GM12892 (cell line): ENCODE measurements around the gene JHY. TPM values are rescaled to one million over a fixed set of nuclear protein-coding genes. Genes with fewer than 3 reads are reported as not detected.
A peak's percentile ranks its signal among the peaks of the same experiment; 100 is the strongest.

ENCODE experiments used
- DNase-seq: peaks from one replicate; pipeline ENCODE4 v3.0.0; 2011; ENCODE audit not compliant: insufficient read length
- FAIRE-seq: peaks from 2 replicates; lab custom pipeline; 2011; peaks lifted over from hg19 to GRCh38; lab: Jason Lieb, UNC
- POLR2A ChIP-seq: IDR thresholded peaks from 2 replicates; pipeline ENCODE4 v1.6.1; 2011; ENCODE audit warnings: low read depth, low read length, control low read depth
- POLR2AphosphoS5 ChIP-seq: IDR thresholded peaks from 2 replicates; pipeline ENCODE4 v1.6.1; 2011; ENCODE audit warnings: low read depth, low read length, control low read depth
- TAF1 ChIP-seq: IDR thresholded peaks from 2 replicates; pipeline ENCODE4 v1.6.1; 2011; ENCODE audit warnings: low read depth, mild to moderate bottlenecking, control low read depth, low read length, borderline replicate concordance
- polyA plus RNA-seq: library from polyadenylated mRNA; unstranded; fragments of >200 nt; gene quantifications from one replicate; pipeline ENCODE4 v1.2.1, GENCODE V29; 2012; ENCODE audit warnings: missing spikeins, inconsistent platforms; ENCODE audit not compliant: missing spikeins

Gene JHY
- polyA plus RNA-seq, result 2.0 TPM

DNA sequence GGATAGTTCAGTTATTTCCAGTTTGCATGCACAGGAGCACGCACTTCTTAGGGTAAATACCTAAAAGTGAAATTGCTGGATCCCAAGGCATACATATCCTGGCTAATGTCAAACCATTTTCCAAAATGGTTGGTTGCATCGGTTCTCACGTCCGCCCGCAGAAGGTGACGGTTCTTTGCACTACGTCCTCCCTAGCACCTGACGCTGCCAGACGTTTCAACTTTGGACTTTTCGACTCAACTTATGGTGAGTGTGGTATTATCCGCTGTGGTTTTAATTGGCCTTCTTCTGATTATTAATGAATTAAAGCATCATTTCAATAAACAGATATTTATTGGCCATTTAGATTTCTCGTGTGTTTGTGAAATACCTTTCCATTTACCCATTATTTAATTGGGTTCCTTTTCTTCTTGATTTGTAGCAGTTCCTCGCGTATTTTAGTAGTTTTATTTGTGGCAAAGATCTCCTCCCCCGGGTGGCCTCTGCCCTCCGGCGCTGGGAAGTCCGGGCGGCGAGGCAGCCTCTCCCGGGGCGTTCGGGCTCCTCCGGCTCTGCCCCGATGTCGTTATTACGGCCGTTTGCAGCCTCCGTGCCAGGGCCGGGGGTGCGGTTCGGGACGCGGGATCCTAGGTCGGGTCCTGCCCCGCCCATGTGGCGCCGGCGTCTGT is at the start of gene JHY:
Gene JHY, plus strand, starts transcription at position 571 of the 668 bp plus-strand sequence. CDS start 3,091 bp downstream, outside the sequence.
- DNase-seq, result no peak
- FAIRE-seq, result peak; percentile 67
- TF ChIP-seq POLR2A, result no peak
- no peak for TF ChIP-seq POLR2AphosphoS5
- no peak for TF ChIP-seq TAF1

DNA sequence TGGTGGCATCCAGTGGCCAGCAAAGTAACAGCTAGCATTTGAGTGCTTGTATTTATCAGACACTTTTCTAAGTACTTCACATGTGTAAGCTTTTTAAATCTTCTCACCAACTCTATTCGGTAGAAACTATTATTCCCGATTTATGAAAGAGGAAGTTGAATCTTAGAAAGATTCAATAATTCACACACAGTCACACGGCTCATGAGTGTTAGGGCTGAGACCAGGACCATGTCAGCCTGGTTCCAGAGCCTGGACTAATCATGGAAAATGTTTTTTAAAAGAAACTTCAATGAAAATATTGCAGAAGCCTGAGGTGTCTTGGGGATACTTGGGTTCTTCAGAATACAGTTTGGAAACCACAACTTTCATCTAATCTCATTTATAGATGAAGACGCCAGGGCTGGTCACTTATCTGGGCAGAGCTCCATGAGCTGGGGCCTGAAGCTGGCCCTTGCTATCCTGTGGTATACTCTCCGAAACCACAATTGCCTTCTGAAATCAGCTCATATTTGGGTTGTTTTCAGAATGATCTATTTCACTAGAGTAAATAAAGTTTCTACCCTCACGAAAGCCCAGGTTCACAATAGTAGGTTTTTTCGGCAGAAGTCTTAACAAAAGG is 48.6 kb upstream of the JHY start:
- TF ChIP-seq POLR2AphosphoS5, result no peak
- no peak for TF ChIP-seq TAF1
- no peak for TF ChIP-seq POLR2A
- DNase-seq (no peak), FAIRE-seq (no peak)

DNA sequence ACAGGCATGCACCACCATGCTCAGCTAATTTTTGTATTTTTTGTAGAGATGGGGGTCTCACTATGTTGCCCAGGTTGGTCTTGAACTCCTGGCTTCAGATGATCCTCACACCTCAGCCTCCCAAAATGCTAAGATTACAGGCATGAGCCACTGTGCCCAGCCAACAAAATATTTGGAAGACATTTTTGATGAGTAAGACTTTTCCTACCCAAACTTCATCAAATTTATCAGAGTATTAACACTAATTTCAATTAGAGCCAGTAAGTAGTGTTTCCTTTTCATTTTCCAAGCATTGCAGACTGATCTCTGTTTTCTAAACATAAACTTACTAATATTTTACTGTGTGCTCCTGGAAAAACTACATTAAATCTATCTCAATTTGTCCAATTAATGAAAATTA is 45.6 kb upstream of the JHY start:
- TF ChIP-seq POLR2A (no peak), POLR2AphosphoS5 (no peak), TAF1 (no peak)
- no peak for FAIRE-seq
- DNase-seq, result no peak

- FAIRE-seq, result no peak
- no peak for DNase-seq
- no peak for TF ChIP-seq POLR2A
- no peak for TF ChIP-seq TAF1
- no peak for TF ChIP-seq POLR2AphosphoS5
Observed at GRCh38 chr11:122837528-122838346, 44.8 kb upstream of the JHY start.

- DNase-seq (no peak), FAIRE-seq (peak; percentile 98)
- TF ChIP-seq POLR2AphosphoS5 (no peak), POLR2A (no peak), TAF1 (no peak)
Observed at GRCh38 chr11:122843281-122844141, 39.0 kb upstream of the JHY start.

DNA sequence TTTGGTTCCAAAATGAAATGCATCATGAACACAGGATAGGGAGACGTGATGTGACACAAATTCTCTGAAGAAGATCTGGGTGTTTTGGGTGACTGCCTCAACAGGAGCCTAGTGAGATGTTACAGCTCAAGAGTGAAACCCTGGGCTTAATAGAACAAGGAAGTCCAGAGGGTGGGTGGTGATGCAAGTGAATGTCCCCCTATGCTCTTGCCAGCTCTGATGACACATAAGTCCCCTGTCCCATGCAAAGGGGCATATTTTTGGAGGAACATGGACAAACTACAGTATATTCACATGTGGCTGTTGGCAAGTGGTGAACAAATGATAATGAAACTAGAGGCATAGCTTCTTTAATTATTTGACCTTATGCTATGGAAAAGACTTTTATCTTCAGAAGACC is 35.1 kb upstream of the JHY start:
- TF ChIP-seq TAF1, result no peak
- TF ChIP-seq POLR2AphosphoS5, result no peak
- no peak for TF ChIP-seq POLR2A
- FAIRE-seq, result no peak
- no peak for DNase-seq

DNA sequence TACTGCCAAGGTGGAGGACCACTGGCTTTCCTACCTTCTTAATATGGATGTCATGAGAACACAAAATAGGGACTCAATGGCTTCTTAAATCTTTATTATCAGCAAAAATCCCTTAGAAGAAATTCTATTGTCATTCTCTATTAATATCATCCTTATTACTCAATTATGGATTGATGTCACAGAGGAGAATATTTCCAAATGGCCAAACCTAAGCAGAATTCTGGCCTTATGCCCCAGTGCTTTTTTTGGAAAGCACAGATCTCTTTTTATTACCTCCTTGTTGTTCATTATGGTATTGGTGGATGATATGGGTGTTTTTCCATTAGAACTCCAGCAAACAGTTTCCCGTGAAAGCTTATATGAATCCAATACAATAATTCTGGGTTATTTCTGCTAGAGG is 34.4 kb upstream of the JHY start:
- FAIRE-seq (no peak), DNase-seq (no peak)
- TF ChIP-seq TAF1 (no peak), POLR2AphosphoS5 (no peak)

DNA sequence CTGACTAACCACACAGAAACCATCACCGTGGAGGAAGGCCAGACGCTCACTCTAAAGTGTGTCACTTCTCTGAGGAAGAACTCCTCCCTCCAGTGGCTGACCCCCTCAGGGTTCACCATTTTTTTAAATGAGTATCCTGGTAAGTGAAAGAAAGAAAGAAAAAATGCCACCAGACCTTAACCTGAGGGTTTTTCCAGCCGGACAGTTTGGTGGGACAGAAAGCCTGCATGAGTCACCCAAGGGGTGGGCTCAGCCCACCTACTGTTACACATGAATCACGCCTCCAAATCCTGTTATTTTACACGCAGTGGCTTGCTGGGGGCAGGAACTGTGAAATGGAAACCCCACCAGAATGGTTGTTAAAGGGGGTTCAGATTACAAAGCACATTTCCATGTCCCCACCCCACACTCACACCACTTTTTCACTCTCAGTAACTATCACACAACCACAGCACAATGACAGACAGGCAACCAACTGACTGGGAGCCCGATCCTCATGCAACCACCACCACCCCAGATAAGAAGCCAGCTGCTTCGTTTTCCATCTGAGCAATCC is 32.4 kb upstream of the JHY start:
- TF ChIP-seq TAF1 (no peak), POLR2A (no peak), POLR2AphosphoS5 (no peak)
- no peak for DNase-seq
- peak; percentile 73 for FAIRE-seq

DNA sequence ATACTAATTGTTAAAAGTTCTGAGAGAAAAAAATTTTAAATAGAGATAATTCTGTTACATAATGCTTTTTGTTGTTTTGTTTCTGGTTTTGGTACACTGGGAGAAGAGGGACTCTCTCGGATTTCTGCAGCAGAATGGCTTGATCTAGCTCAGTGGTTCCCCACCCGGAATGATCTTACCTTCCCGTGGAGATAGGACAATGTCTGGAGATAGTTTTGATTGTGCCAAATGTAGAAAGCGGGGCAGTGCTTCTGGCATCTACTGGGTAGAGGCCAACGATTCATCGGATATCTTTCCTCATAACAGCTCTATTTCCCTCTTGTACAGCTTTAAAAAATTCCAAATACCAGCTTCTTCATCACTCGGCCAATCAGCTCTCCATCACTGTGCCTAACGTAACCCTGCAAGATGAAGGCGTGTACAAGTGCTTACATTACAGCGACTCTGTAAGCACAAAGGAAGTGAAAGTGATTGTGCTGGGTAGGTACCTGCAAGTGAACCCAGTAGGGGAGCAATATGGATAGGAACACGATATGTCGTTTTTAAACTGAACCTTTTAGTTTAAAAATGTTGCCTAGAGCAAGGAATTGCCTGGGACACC is 31.1 kb upstream of the JHY start:
- FAIRE-seq (peak; percentile 98), DNase-seq (no peak)
- TF ChIP-seq POLR2A (no peak), POLR2AphosphoS5 (no peak), TAF1 (no peak)
